Psoas muscle (tissue), 8 donors: ENCODE data around the gene C20orf144. TPM values are rescaled to one million over a fixed set of nuclear protein-coding genes. Genes with fewer than 3 reads are reported as not detected.
"Not testable (repeated sequence)": the region's sequence is repeated elsewhere in the genome, so short reads cannot be mapped to it uniquely, and the experiment has no call there.

Experiments used
- ATAC-seq, 4 donors: fragments of 200-7000 bp; cut with Tn5 transposase; one replicate each; pipeline ENCODE4 v1.9.1; 2020; ENCODE audit warnings: moderate library complexity in 3 of 4, mild to moderate bottlenecking in 2 of 4
- DNase-seq, 2 donors: peaks; one replicate each; pipeline ENCODE4 v3.0.0-alpha.2; 2020
- H3K27ac ChIP-seq: fragments of 200-600 bp; one replicate; pipeline ENCODE4 v1.8.0; 2022
- H3K27me3 ChIP-seq, 3 donors: fragments of 200-600 bp in 1 of 3; one replicate each; pipeline versions ENCODE4 v1.6.1 to v1.8.0; 2013 to 2022; ENCODE audit warnings: low read length in 2 of 3, mild to moderate bottlenecking in 2 of 3, moderate library complexity in 1 of 3; ENCODE audit not compliant: insufficient read depth in 3 of 3
- H3K36me3 ChIP-seq, 2 donors: fragments of 200-600 bp in 1 of 2; one replicate each; pipeline versions ENCODE4 v1.6.1 to v1.8.0; 2013 to 2022; ENCODE audit warnings: low read depth in 1 of 2, mild to moderate bottlenecking in 1 of 2, moderate library complexity in 1 of 2; ENCODE audit not compliant: insufficient read depth in 1 of 2
- H3K4me1 ChIP-seq: fragments of 200-600 bp; one replicate; pipeline ENCODE4 v1.8.0; 2022
- H3K4me3 ChIP-seq: fragments of 200-600 bp; one replicate; pipeline ENCODE4 v1.8.0; 2022; ENCODE audit warnings: mild to moderate bottlenecking
- H3K9me3 ChIP-seq: fragments of 200-600 bp; one replicate; pipeline ENCODE4 v1.8.0; 2022
- CTCF ChIP-seq: fragments of 200-600 bp; IDR thresholded peaks from one replicate; pipeline ENCODE4 v1.8.0; 2022; ENCODE audit warnings: antibody characterized with exemption
- WGBS, 3 donors: extraction: QIAGEN DNeasy Blood & Tissue Kit; methylation state at CpG; one replicate each; pipeline versions ENCODE4 v1.1.6 to v1.1.7; 2013; 5-methylcytosine and 5-hydroxymethylcytosine counted together
- intact Hi-C, 2 donors: fragments of 100-400 bp; cut with DNase I; formaldehyde crosslinking; loops; one replicate each; pipeline versions ENCODE4 v1.11.0 to v1.14.2; 2022
- polyA plus RNA-seq, 3 donors: library from polyadenylated mRNA; stranded (reverse); fragments of 200-250 nt; gene quantifications; one replicate each; pipeline ENCODE4 v1.2.3, GENCODE V29; 2013
- total RNA-seq, 4 donors: library from RNA; stranded (reverse); fragmentation: NEBNext Ultra II Directional in 2 of 4; extraction: Animal tissue kit (Norgen Biotek cat#: 25700) in 2 of 4; gene quantifications; one replicate each; pipeline versions ENCODE4 v1.2.1 to v1.2.4, GENCODE V29; 2021 to 2023
- donor health status: healthy with polysubstance abuse.
- donor health status: DM: no; HTN: no; CAD: no; lungs with moderate emphysema.
- donor health status: Bipolar disorder and iron deficiency.
- donor health status: healthy.
- donor health status: DM: yes; HTN: yes; CAD: no.
- donor health status: DM: no; HTN: no; CAD: no.
- donor health status: DM: no; HTN: no; CAD: no.
- donor health status: DM: yes; HTN: yes; CAD: no.

The C20orf144 gene
- total and polyA plus RNA-seq, 7 donors = 0.05 to 0.08 TPM; not detected in 5

- H3K36me3 ChIP-seq = peaks cover 2 to 48% of the 10 kb centered on the region in 2 donors
- intact Hi-C loops = no loop called here
- H3K27ac ChIP-seq = no peak overlapping the region
- ATAC-seq (no peak), DNase-seq (no peak)
- TF ChIP-seq CTCF = no peak
- H3K4me3 ChIP-seq = no peak overlapping the region
- peaks cover 28% of the 10 kb centered on the region for H3K4me1 ChIP-seq
- 79 to 92% (median 87%) methylated on average over 2 of the region's 2 CpGs for WGBS, 3 donors
- no peaks in the 10 kb centered on the region for H3K27me3 ChIP-seq
- no peaks in the 10 kb centered on the region for H3K9me3 ChIP-seq
Observed at GRCh38 chr20:33645396-33645795, 16.7 kb upstream of the C20orf144 start.

- no peak for TF ChIP-seq CTCF
- no peak overlapping the region for H3K27ac ChIP-seq
- ATAC-seq (no peak), DNase-seq (no peak)
- H3K4me3 ChIP-seq = no peak overlapping the region
- intact Hi-C loops = no loop called here
- no peaks in the 10 kb centered on the region for H3K9me3 ChIP-seq
- no peaks in the 10 kb centered on the region for H3K27me3 ChIP-seq
- H3K36me3 ChIP-seq = peaks cover 2 to 40% of the 10 kb centered on the region in 2 donors
- peaks cover 28% of the 10 kb centered on the region for H3K4me1 ChIP-seq
- WGBS, 3 donors = 83 to 92% (median 90%) methylated on average over 5 of the region's 5 CpGs
Observed at GRCh38 chr20:33646191-33646590, 15.9 kb upstream of the C20orf144 start.

GRCh38 chr20:33646959-33647602 lies 15.0 kb upstream of the C20orf144 start:
- H3K27ac ChIP-seq, intact Hi-C loops, H3K9me3 ChIP-seq, H3K27me3 ChIP-seq, H3K4me3 ChIP-seq, ATAC-seq, DNase-seq: not testable (repeated sequence)
- Histone ChIP-seq H3K36me3 (peaks cover 0 to 34% of the 10 kb centered on the region in 2 donors), H3K4me1 (peaks cover 28% of the 10 kb centered on the region)
- WGBS, 3 donors = 80 to 91% (median 83%) methylated on average over 14 of the region's 14 CpGs

- H3K4me3 ChIP-seq = no peak overlapping the region
- H3K9me3 ChIP-seq = no peaks in the 10 kb centered on the region
- no peak for TF ChIP-seq CTCF
- no peak for DNase-seq
- no peaks in the 10 kb centered on the region for H3K27me3 ChIP-seq
- intact Hi-C loops = no loop called here
- H3K4me1 ChIP-seq = peaks cover 28% of the 10 kb centered on the region
- H3K27ac ChIP-seq = no peak overlapping the region
- peak in 3 of 4 donors; percentile 1 to 22 (median 12) for ATAC-seq
- peaks cover 0 to 27% of the 10 kb centered on the region in 2 donors for H3K36me3 ChIP-seq
- 63 to 86% (median 69%) methylated on average over 11 of the region's 11 CpGs for WGBS, 3 donors
Observed at GRCh38 chr20:33647603-33648395, 14.3 kb upstream of the C20orf144 start.

- peak; percentile 29 to 51 (median 43) for ATAC-seq
Observed at GRCh38 chr20:33648396-33649004, 13.6 kb upstream of the C20orf144 start.

More at GRCh38 chr20:33648396-33649004, 13.6 kb upstream of the C20orf144 start:
- peaks cover 28% of the 10 kb centered on the region for H3K4me1 ChIP-seq
- H3K4me3 ChIP-seq = no peak overlapping the region
- H3K36me3 ChIP-seq = peaks cover 0 to 23% of the 10 kb centered on the region in 2 donors
- WGBS, 3 donors = 39 to 61% (median 49%) methylated on average over 14 of the region's 14 CpGs
- no peak for TF ChIP-seq CTCF
- peak overlapping the region; percentile 23 for H3K27ac ChIP-seq
- H3K9me3 ChIP-seq = no peaks in the 10 kb centered on the region
- intact Hi-C loops = no loop called here
- H3K27me3 ChIP-seq = no peaks in the 10 kb centered on the region
- DNase-seq = no peak
